GM10266 (cell line): ENCODE data around the gene AUTS2.

Experiments used
- DNase-seq: peaks from one replicate; pipeline ENCODE4 v3.0.0; 2012; ENCODE audit errors: extremely low spot score
- CTCF ChIP-seq: IDR thresholded peaks from 2 replicates; pipeline ENCODE4 v1.5.1; 2012; ENCODE audit warnings: mild to moderate bottlenecking, low read depth; ENCODE audit not compliant: control insufficient read depth, insufficient read depth; ENCODE audit errors: missing control alignments

AUTS2 gene

DNA sequence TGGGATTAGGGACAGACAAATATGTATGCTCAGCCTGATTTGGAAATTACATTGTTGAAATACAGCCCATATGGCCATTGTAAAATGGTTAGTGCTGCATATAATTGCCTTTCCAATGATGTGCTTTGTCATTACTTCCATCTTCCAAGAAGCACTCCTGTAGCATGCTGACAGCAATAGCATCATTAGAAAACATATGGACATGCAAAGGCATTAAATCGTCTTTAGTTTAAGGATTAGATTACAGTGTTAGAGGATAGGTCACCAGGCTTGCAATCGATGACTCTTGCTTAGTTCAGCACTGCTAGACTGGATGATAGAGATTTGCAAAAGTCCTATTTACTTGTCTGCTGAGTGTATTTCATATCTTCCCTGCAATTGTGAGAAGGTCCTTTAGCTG lies 17.4 kb downstream of the AUTS2 start:
- TF ChIP-seq CTCF, result no peak
- no peak for DNase-seq

- TF ChIP-seq CTCF, result no peak
- DNase-seq, result no peak
Measured at GRCh38 chr7:69617364-69617763, 19.1 kb downstream of the AUTS2 start.

DNA sequence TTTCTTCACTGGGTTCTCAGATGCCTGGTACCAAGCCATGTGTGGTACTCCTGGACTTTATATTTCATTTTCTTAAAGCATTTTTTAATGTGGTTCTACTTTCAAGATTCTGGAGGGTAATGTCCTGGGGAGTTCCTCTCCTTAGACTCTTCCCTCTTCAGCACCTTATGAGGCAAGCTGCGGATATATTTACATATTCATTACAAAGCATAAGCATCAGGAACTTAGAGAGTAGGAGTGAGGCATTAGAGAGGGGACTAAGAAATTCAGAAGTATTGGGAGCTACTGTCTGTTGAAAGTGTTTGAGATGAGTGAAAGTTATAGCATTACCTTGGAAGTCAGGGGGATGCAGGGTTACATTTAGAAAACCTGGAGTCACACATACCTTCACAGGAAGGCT lies 20.8 kb downstream of the AUTS2 start:
- no peak for DNase-seq

DNA sequence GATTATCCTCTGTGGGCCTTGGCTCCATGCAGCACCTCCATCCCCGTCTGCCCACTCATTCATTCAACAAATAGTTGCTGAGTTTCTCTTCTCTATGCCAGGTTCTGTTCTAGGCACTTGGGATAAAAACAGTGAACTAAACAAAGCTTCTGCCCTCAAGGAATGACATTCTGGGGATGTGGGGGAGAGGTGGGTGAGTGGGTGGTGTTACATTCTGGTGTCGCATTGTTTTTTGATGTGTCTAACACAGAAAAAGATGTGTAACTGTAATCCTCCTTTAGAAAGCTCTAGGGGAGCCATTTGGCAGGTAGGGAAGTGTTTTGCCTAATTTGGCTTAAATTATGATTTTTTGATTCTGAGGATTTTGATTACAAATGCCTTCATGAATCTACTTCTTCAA lies 21.4 kb downstream of the AUTS2 start:
- no peak for TF ChIP-seq CTCF
- DNase-seq, result no peak

More for the DNA sequence above, 20.8 kb downstream of the AUTS2 start:
- no peak for TF ChIP-seq CTCF

DNA sequence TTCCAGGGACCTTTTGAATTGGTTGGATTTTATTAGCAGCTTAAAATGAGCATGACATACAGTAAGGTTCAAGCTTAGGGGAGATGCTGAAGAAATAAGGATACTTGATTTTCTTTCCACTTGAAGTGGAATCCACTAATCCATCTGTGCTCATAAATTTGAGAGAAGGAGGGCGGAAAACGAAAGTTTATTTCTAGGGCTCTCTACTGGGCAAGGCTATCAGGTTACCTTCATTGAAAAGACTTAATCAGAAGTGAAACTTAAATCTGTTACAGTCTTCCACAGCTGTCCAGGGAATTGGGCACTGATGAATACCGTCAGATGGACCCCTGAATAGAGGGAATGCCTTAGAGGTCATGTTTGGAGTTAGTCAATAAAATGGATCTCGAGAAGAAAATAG lies 21.8 kb downstream of the AUTS2 start:
- DNase-seq, result no peak
- TF ChIP-seq CTCF, result no peak

- DNase-seq, result no peak
- TF ChIP-seq CTCF, result no peak
Measured at GRCh38 chr7:69620650-69621049, 22.4 kb downstream of the AUTS2 start.

- no peak for TF ChIP-seq CTCF
- no peak for DNase-seq
Measured at GRCh38 chr7:69622014-69622835, 23.9 kb downstream of the AUTS2 start.
